HEK293T (cell line): ENCODE measurements around the gene NPC1L1.

ENCODE experiments used
- CTCF ChIA-PET: fragments of 350-600 bp; formaldehyde crosslinking; extraction: SDS; loops from one replicate; lab custom pipeline; 2021; ENCODE audit warnings: antibody characterized with exemption, inconsistent platforms; lab: Yijun Ruan, JAX
- POLR2A ChIA-PET: fragments of 350-600 bp; formaldehyde crosslinking; extraction: SDS; loops from one replicate; lab custom pipeline; 2020; ENCODE audit warnings: antibody characterized with exemption, inconsistent platforms; lab: Yijun Ruan, JAX
- DNase-seq: peaks from one replicate; pipeline ENCODE4 v3.0.0; 2012; ENCODE audit warnings: mixed read lengths; ENCODE audit errors: extremely low spot score
- ARNT ChIP-seq: fragments of 450-650 bp; IDR thresholded peaks from 2 replicates; pipeline ENCODE4 v1.6.1; 2017; ENCODE audit warnings: mild to moderate bottlenecking
- BHLHE40 ChIP-seq: fragments of 450-650 bp; IDR thresholded peaks from 2 replicates; pipeline ENCODE4 v1.6.1; 2016; ENCODE audit warnings: mild to moderate bottlenecking, moderate library complexity, borderline replicate concordance
- CTBP1 ChIP-seq: fragments of 450-650 bp; IDR thresholded peaks from 2 replicates; pipeline ENCODE4 v1.6.1; 2016; ENCODE audit warnings: borderline replicate concordance
- ELF4 ChIP-seq: fragments of 450-650 bp; IDR thresholded peaks from 2 replicates; pipeline ENCODE4 v1.6.1; 2017; ENCODE audit warnings: antibody characterized with exemption
- FOXA1 ChIP-seq: fragments of 450-650 bp; IDR thresholded peaks from 2 replicates; pipeline ENCODE4 v1.6.1; 2016; ENCODE audit warnings: mild to moderate bottlenecking
- FOXK2 ChIP-seq: fragments of 450-650 bp; IDR thresholded peaks from 2 replicates; pipeline ENCODE4 v1.6.1; 2016; ENCODE audit warnings: mild to moderate bottlenecking
- FOXM1 ChIP-seq: fragments of 450-650 bp; IDR thresholded peaks from 2 replicates; pipeline ENCODE4 v1.6.1; 2017; ENCODE audit warnings: mild to moderate bottlenecking, borderline replicate concordance
- HDGF ChIP-seq: fragments of 450-650 bp; IDR thresholded peaks from 2 replicates; pipeline ENCODE4 v1.6.1; 2017; ENCODE audit warnings: antibody characterized with exemption, borderline replicate concordance
- L3MBTL2 ChIP-seq: fragments of 450-650 bp; conservative IDR thresholded peaks from 2 replicates; pipeline ENCODE4 v1.6.1; 2016; ENCODE audit warnings: mild to moderate bottlenecking
- LEF1 ChIP-seq: fragments of 450-650 bp; IDR thresholded peaks from 2 replicates; pipeline ENCODE4 v1.6.1; 2017; ENCODE audit warnings: mild to moderate bottlenecking, borderline replicate concordance
- NFRKB ChIP-seq: fragments of 450-650 bp; IDR thresholded peaks from 2 replicates; pipeline ENCODE4 v1.6.1; 2016; ENCODE audit warnings: mild to moderate bottlenecking, moderate library complexity
- SP1 ChIP-seq: fragments of 450-650 bp; IDR thresholded peaks from 2 replicates; pipeline ENCODE4 v1.6.1; 2017
- SUZ12 ChIP-seq: fragments of 450-650 bp; IDR thresholded peaks from 2 replicates; pipeline ENCODE4 v1.6.1; 2016; ENCODE audit warnings: mild to moderate bottlenecking
- TARDBP ChIP-seq: fragments of 450-650 bp; IDR thresholded peaks from 2 replicates; pipeline ENCODE4 v1.6.1; 2016
- ZNF384 ChIP-seq: fragments of 450-650 bp; IDR thresholded peaks from 2 replicates; pipeline ENCODE4 v1.6.1; 2016
- TF ChIP-seq, protein P1 (sequence below): fragments of 450-650 bp; IDR thresholded peaks from 2 replicates; pipeline ENCODE4 v1.6.1; 2016

NPC1L1 gene

DNA sequence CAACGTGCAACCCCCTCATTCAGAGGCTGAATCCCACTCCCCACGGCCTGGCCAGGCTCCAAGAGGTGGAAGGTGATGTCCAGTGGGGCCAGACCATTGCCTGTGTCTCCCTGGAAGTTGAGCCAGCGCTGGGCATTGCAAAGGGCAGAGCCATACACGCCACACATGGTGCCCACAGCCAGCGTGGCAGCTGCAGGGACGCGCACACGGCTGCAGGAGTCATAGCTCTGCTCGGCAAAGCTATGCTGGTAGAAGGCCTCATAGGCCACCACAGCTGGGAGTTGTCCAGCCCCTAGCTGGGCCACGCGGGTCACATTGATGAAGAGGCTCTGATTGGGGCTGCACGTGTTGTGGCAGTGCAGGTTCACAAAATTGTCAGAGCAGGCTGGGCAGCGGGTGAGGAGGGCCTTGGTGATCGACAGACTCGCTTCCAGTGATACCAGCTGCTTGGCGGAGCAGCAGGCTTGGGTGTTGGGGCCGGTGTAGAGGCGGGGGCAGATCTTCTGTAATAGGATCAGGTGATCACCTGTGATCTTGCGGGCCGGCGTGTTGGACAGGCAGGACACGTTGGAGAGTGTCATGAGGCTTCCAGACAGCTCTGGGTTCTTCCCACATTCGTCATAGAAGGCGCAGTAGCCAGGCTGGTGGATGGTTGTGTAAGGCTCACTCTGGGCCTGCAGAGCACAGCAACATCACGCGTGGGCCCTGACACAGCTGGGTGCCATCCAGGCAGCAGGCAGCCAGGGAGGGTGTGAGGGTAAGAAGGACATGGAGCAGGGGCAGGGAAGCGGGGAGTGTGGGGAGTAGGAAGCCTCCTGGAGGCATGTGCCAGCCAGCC is 1.2 kb downstream of the NPC1L1 start:
- CTCF ChIA-PET = no interaction called here

GRCh38 chr7:44538798-44539668 is 2.1 kb downstream of the NPC1L1 start:
- ChIA-PET CTCF (no interaction called here), POLR2A (interaction anchor here (1.5 kb wide), 1 partner anchor 35 kb away, joined by 4 read pairs; the partner anchor contains the start of gene DDX56)
- DNase-seq = no peak
- TF ChIP-seq FOXK2 = no peak
- TF ChIP-seq FOXA1 = no peak
- no peak for TF ChIP-seq HDGF
- TF ChIP-seq BHLHE40 = no peak
- TF ChIP-seq SUZ12 = no peak
- no peak for TF ChIP-seq ZNF384
- no peak for TF ChIP-seq ARNT

More for the DNA sequence above, 1.2 kb downstream of the NPC1L1 start:
- POLR2A ChIA-PET = interaction anchor here (1.5 kb wide), 1 partner anchor 34 kb away, joined by 4 read pairs; the partner anchor contains the start of gene DDX56
- no peak for DNase-seq
- TF ChIP-seq HDGF (no peak), NFRKB (no peak), FOXK2 (no peak)

GRCh38 chr7:44538093-44538797 is 2.9 kb downstream of the NPC1L1 start:
- ChIA-PET POLR2A (interaction anchor here (1.5 kb wide), 1 partner anchor 36 kb away, joined by 4 read pairs; the partner anchor contains the start of gene DDX56), CTCF (no interaction called here)
- TF ChIP-seq CTBP1 (no peak), NFRKB (no peak), SUZ12 (no peak), ARNT (no peak), LEF1 (no peak), TARDBP (no peak), L3MBTL2 (no peak), SP1 (no peak), BHLHE40 (no peak), FOXK2 (no peak), FOXA1 (no peak), FOXM1 (no peak), HDGF (no peak)
- TF ChIP-seq, protein P1, sequence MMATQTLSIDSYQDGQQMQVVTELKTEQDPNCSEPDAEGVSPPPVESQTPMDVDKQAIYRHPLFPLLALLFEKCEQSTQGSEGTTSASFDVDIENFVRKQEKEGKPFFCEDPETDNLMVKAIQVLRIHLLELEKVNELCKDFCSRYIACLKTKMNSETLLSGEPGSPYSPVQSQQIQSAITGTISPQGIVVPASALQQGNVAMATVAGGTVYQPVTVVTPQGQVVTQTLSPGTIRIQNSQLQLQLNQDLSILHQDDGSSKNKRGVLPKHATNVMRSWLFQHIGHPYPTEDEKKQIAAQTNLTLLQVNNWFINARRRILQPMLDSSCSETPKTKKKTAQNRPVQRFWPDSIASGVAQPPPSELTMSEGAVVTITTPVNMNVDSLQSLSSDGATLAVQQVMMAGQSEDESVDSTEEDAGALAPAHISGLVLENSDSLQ = no peak

GRCh38 chr7:44537442-44537841 is 3.7 kb downstream of the NPC1L1 start:
- no peak for DNase-seq
- TF ChIP-seq, protein P1 = no peak
- TF ChIP-seq CTBP1 (no peak), FOXK2 (no peak), ARNT (no peak), HDGF (no peak), LEF1 (no peak), ZNF384 (no peak), FOXA1 (no peak), FOXM1 (no peak), L3MBTL2 (no peak), TARDBP (no peak), BHLHE40 (no peak), SP1 (no peak), NFRKB (no peak), SUZ12 (no peak), ELF4 (no peak)
- ChIA-PET CTCF (interaction anchor here (0.8 kb wide), 1 partner anchor 28 kb away, joined by 3 read pairs; no protein-coding TSS in a partner anchor), POLR2A (interaction anchor here (1.5 kb wide), 1 partner anchor 45 kb away, joined by 5 read pairs; the partner anchor contains the start of gene TMED4)

More at GRCh38 chr7:44538093-44538797, 2.9 kb downstream of the NPC1L1 start:
- no peak for DNase-seq

DNA sequence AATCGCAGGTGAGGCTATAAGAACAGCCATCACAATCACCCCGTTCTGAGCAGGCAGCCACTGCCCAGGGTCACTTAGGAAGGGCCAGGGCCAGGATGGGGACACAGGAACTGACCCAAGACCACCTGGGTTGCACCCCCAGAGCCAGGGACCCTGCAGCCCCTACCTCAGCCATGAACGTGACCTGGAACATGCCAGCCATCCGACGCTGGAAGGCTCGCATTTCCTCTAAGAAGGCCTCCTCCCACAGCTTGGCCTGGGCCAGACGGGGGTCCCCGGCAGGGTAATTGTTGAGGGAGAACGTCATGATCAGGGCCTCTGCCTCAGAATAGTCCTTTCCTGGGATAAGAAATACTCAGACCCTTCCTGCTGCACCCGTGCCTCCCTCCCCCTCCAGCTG is 5.0 kb downstream of the NPC1L1 start:
- POLR2A ChIA-PET = interaction anchor here (0.7 to 1.5 kb wide), 2 partner anchors 46 kb away, joined by 3 to 5 read pairs; partner anchors contain the start of gene TMED4
- CTCF ChIA-PET = no interaction called here
- DNase-seq = no peak
- no peak for TF ChIP-seq L3MBTL2
- TF ChIP-seq HDGF = no peak
- no peak for TF ChIP-seq FOXA1
- TF ChIP-seq, protein P1 = no peak
- no peak for TF ChIP-seq BHLHE40
- TF ChIP-seq ZNF384 = no peak
- TF ChIP-seq CTBP1 = no peak
- TF ChIP-seq TARDBP = no peak
- no peak for TF ChIP-seq LEF1
- TF ChIP-seq SUZ12 = no peak
- no peak for TF ChIP-seq NFRKB
- TF ChIP-seq SP1 = no peak
- TF ChIP-seq ELF4 = no peak
- no peak for TF ChIP-seq ARNT
- no peak for TF ChIP-seq FOXM1
- TF ChIP-seq FOXK2 = no peak
